OCI-LY7 (cell line): ENCODE measurements around the gene CFAP58. TPM values are rescaled to one million over a fixed set of nuclear protein-coding genes. Genes with fewer than 3 reads are reported as not detected.

ENCODE experiments used
- BruUV-seq: library from RNA; stranded (reverse); fragments of 400-500 nt; replicated peaks from 2 replicates; lab custom pipeline; 2021; lab: Mats Ljungman, UMichigan
- CTCF ChIA-PET: fragments of 300-600 bp; sonication (Branson Sonifier 250); formaldehyde crosslinking; loops from one replicate; lab custom pipeline; 2022; ENCODE audit warnings: antibody characterized with exemption; ENCODE audit not compliant: unreplicated experiment; lab: Charles Lee
- POLR2A ChIA-PET: fragments of 300-600 bp; sonication (Branson Sonifier 250); formaldehyde crosslinking; loops from one replicate; lab custom pipeline; 2022; ENCODE audit warnings: antibody characterized with exemption; lab: Charles Lee
- DNase-seq: peaks from one replicate; pipeline ENCODE4 v3.0.0-alpha.2; 2015; ENCODE audit warnings: low spot score
- H2AFZ ChIP-seq: fragments of 200-600 bp; sonication (generic), shearing (Covaris generic); 2 replicates; pipeline ENCODE4 v1.6.1; 2014; ENCODE audit warnings: mild to moderate bottlenecking, antibody characterized with exemption, low read length, moderate library complexity
- H3K27ac ChIP-seq: fragments of 200-600 bp; sonication (generic); 2 replicates; pipeline ENCODE4 v1.5.1; 2014; ENCODE audit warnings: mixed run types, low read depth, mild to moderate bottlenecking, moderate library complexity, low read length, inconsistent platforms; ENCODE audit not compliant: poor library complexity, severe bottlenecking
- H3K36me3 ChIP-seq: fragments of 200-600 bp; sonication (generic); 2 replicates; pipeline ENCODE4 v1.6.1; 2014; ENCODE audit warnings: mild to moderate bottlenecking, antibody characterized with exemption, low read length, moderate library complexity, mixed read lengths; ENCODE audit not compliant: insufficient read depth
- H3K4me1 ChIP-seq: fragments of 200-600 bp; sonication (generic); 2 replicates; pipeline ENCODE4 v1.5.1; 2014; ENCODE audit warnings: mild to moderate bottlenecking, low read length; ENCODE audit not compliant: insufficient read depth, poor library complexity, severe bottlenecking
- H3K4me2 ChIP-seq: fragments of 200-600 bp; sonication (generic); 2 replicates; pipeline ENCODE4 v1.6.1; 2014; ENCODE audit warnings: mild to moderate bottlenecking, low read length
- H3K4me3 ChIP-seq: fragments of 200-600 bp; sonication (generic); 2 replicates; pipeline ENCODE4 v1.5.1; 2014; ENCODE audit warnings: mild to moderate bottlenecking, low read depth, low read length; ENCODE audit not compliant: poor library complexity, severe bottlenecking
- H3K79me2 ChIP-seq: fragments of 200-600 bp; sonication (generic); 2 replicates; pipeline ENCODE4 v1.6.1; 2016; ENCODE audit warnings: low read depth, mild to moderate bottlenecking, low read length, moderate library complexity, mixed read lengths; ENCODE audit not compliant: insufficient read depth
- H3K9me2 ChIP-seq: fragments of 200-600 bp; sonication (generic); 2 replicates; pipeline ENCODE4 v1.6.1; 2016; ENCODE audit warnings: mild to moderate bottlenecking, low read length, mixed read lengths; ENCODE audit not compliant: insufficient read depth
- H3K9me3 ChIP-seq: fragments of 200-600 bp; sonication (generic); 2 replicates; pipeline ENCODE4 v1.6.1; 2014; ENCODE audit warnings: mild to moderate bottlenecking, mixed run types, low read length, mixed read lengths
- H4K20me1 ChIP-seq: fragments of 200-600 bp; sonication (generic); 2 replicates; pipeline ENCODE4 v1.6.1; 2014; ENCODE audit warnings: mild to moderate bottlenecking, antibody characterized with exemption, low read length, moderate library complexity, mixed read lengths; ENCODE audit not compliant: insufficient read depth
- EZH2phosphoT487 ChIP-seq: fragments of 200-600 bp; sonication (generic); IDR thresholded peaks from 2 replicates; pipeline ENCODE4 v1.6.1; 2018; ENCODE audit warnings: low read depth, borderline replicate concordance, mild to moderate bottlenecking, mixed run types, antibody characterized with exemption, low read length, moderate library complexity, mixed read lengths
- intact Hi-C: fragments of 100-400 bp; cut with micrococcal nuclease; formaldehyde crosslinking; loops from one replicate; pipeline ENCODE4 v1.10.0; 2022; ENCODE audit not compliant: unreplicated experiment
- total RNA-seq, 2 experiments: library from RNA; depleted of rRNA in 1 of 2; stranded (reverse); fragments of >200 nt in 1 of 2; shearing (Covaris generic) in 1 of 2; gene quantifications; 2 replicates each; pipeline ENCODE4 v1.2.3, GENCODE V29; 2014 to 2022
- TF ChIP-seq, protein P1 (sequence below): fragments of 200-600 bp; sonication (generic); conservative IDR thresholded peaks from 2 replicates; pipeline ENCODE4 v1.5.1; 2014; ENCODE audit warnings: mild to moderate bottlenecking, antibody characterized with exemption, low read length, moderate library complexity, mixed read lengths

Gene CFAP58
- total RNA-seq, 2 experiments from 2014 or later = 0.09 to 1.5 TPM

GRCh38 chr10:104317726-104318299, 35.8 kb upstream of the CFAP58 start:
- peaks cover 61% of the 10 kb centered on the region for H3K79me2 ChIP-seq
- no peaks in the 10 kb centered on the region for H3K9me2 ChIP-seq
- no peaks in the 10 kb centered on the region for H3K9me3 ChIP-seq
- H4K20me1 ChIP-seq = peaks cover 25% of the 10 kb centered on the region
- H3K4me3 ChIP-seq = peak overlapping the region; percentile 12
- H3K27ac ChIP-seq = peak overlapping the region; percentile 11
- POLR2A ChIA-PET = interaction anchor here (3.2 kb wide), 1 partner anchor 20 kb away, joined by 16 read pairs; the partner anchor contains the start of gene ITPRIP
- peaks cover 32% of the 10 kb centered on the region for H3K36me3 ChIP-seq
- no peak overlapping the region for H2AFZ ChIP-seq
- CTCF ChIA-PET = no interaction called here
- TF ChIP-seq EZH2phosphoT487 = no peak
- TF ChIP-seq, protein P1, sequence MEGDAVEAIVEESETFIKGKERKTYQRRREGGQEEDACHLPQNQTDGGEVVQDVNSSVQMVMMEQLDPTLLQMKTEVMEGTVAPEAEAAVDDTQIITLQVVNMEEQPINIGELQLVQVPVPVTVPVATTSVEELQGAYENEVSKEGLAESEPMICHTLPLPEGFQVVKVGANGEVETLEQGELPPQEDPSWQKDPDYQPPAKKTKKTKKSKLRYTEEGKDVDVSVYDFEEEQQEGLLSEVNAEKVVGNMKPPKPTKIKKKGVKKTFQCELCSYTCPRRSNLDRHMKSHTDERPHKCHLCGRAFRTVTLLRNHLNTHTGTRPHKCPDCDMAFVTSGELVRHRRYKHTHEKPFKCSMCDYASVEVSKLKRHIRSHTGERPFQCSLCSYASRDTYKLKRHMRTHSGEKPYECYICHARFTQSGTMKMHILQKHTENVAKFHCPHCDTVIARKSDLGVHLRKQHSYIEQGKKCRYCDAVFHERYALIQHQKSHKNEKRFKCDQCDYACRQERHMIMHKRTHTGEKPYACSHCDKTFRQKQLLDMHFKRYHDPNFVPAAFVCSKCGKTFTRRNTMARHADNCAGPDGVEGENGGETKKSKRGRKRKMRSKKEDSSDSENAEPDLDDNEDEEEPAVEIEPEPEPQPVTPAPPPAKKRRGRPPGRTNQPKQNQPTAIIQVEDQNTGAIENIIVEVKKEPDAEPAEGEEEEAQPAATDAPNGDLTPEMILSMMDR = peak; percentile 52
- peaks cover 57% of the 10 kb centered on the region for H3K4me1 ChIP-seq
- BruUV-seq = no TSS peak
- intact Hi-C loops = no loop called here
- DNase-seq = no peak
- peak overlapping the region; percentile 43 for H3K4me2 ChIP-seq

- H4K20me1 ChIP-seq = peaks cover 25% of the 10 kb centered on the region
Measured at GRCh38 chr10:104318326-104318725, 35.3 kb upstream of the CFAP58 start.

More at GRCh38 chr10:104318326-104318725, 35.3 kb upstream of the CFAP58 start:
- no peak for TF ChIP-seq EZH2phosphoT487
- TF ChIP-seq, protein P1 = no peak
- H3K79me2 ChIP-seq = peaks cover 66% of the 10 kb centered on the region
- H3K36me3 ChIP-seq = peaks cover 27% of the 10 kb centered on the region
- no peaks in the 10 kb centered on the region for H3K9me2 ChIP-seq
- ChIA-PET CTCF (no interaction called here), POLR2A (interaction anchor here (3.2 kb wide), 1 partner anchor 19 kb away, joined by 16 read pairs; the partner anchor contains the start of gene ITPRIP)
- H2AFZ ChIP-seq = no peak overlapping the region
- H3K4me2 ChIP-seq = peak overlapping the region; percentile 43; the same call in 1 of the 2 replicates
- BruUV-seq = no TSS peak
- H3K27ac ChIP-seq = no peak overlapping the region
- intact Hi-C loops = no loop called here
- peaks cover 63% of the 10 kb centered on the region for H3K4me1 ChIP-seq
- DNase-seq = no peak
- no peaks in the 10 kb centered on the region for H3K9me3 ChIP-seq
- no peak overlapping the region for H3K4me3 ChIP-seq
